ENCODE results near the gene PCBP3.
A peak's percentile ranks its signal among the peaks of the same experiment; 100 is the strongest.
"Not testable (repeated sequence)": the region's sequence is repeated elsewhere in the genome, so short reads cannot be mapped to it uniquely, and the experiment has no call there.

The PCBP3 gene

GRCh38 chr21:45643021-45643980 is at the start of gene PCBP3:
PCBP3 (plus strand) TSS chr21:45643725; CDS start chr21:45850086, 206,361 bp downstream.
- DNase-seq: peak; percentile 93 to 97

DNA sequence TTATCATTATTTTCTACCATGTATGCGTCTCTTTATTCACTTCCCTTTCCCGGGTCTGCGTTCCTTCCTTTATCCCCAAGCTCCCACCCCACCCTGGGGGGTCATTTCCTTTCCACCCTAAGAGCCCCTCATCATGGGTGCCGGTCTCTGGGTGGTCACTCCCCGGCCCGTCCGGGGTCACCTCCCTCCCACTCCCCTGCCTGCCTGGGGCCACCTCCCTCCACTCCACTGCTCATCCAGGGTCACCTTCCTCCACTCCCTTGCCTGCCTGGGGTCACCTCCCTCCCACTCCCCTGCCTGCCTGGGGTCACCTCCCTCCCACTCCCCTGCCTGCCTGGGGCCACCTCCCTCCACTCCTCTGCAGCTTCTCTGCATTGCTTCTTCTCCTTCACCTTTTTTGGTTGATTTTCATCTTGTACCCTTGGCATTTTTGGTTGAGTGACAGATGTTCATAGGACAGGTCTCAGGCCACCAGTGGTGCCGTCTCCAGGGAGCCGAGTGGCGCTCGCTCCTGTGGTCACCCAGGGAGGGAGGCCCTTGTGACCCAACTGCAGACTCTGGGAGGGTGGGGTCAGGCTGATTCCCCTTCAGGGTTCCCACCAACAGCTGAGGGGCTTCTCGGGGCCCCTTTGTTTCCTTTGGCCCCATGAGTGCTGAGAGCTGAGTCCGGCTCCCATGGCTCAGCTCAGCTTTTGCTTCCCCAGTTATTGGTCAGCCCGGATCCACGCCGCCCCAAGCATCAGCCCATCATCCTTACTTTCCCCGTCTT is 48.6 kb upstream of the PCBP3 start:
- DNase-seq: no peak

- no peak for DNase-seq
Measured at GRCh38 chr21:45595574-45596295, 47.8 kb upstream of the PCBP3 start.

GRCh38 chr21:45596704-45597318 is 46.7 kb upstream of the PCBP3 start:
- peak in 1 of 2 donors; percentile 33 for DNase-seq

GRCh38 chr21:45598109-45598508 is 45.4 kb upstream of the PCBP3 start:
- DNase-seq: no peak

DNA sequence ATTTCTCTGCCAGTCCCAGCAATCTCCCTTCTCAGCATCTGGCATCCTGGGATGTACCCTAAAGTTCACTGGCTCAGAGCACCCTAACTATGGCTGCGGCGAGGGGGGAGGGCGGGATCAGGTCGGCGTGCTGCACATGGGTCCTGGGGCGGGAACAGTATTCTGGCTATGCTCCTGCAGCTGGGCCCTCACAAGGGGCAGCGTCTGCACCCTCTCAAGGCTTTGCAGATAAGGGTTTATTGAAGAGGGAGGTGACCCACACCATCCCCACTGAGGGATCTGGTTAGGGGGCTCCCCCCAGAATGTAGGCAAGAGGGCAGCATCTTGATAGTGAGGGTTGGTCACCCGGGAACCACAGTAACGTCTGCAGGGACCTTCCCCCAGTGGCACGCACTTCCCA is 44.9 kb upstream of the PCBP3 start:
- no peak for DNase-seq

DNA sequence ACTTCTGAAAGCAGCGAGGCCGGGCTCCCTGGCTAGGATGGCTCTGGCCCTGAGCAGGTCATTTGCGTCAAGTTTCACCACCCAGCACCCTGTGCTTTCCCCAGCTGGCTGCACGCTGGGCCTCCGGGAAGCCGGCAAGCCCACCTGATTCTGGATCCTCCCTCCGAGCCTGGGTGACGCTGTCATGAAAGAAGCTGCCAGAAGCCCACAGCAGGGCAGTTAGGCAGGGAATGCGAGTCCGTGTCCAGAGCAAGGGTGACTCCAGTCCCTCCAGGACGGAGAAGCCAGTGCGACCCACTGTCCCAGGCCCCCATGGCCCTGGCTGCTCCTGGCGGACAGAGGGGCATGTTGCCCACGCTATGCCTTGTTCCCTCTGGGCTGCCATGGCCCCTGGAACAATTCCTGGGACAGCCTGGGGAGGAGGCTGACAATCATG is 44.4 kb upstream of the PCBP3 start:
- no peak for DNase-seq

DNA sequence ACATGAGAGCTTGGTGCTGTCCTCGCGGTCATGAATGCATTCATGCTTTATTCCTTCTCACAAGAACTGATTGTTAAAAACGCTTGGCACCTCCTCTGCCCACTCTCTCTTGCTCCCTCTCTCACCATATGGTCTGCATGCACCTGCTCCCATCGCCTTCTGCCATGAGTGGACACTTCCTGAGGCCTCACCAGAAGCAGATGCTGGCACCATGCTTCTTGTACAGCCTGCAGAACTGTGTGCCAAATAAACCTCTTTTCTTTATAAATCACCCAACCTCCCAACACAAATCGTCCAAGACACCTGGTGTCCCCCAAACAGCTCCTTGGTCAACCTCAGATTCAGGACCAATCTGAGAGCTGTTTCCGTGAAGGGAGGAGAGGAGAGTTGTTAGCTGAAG is 43.3 kb upstream of the PCBP3 start:
- DNase-seq: no peak

- no peak for DNase-seq
Measured at GRCh38 chr21:45601551-45601950, 42.0 kb upstream of the PCBP3 start.

- no peak for DNase-seq
Measured at GRCh38 chr21:45602106-45602505, 41.4 kb upstream of the PCBP3 start.

GRCh38 chr21:45603481-45603880 is 40.0 kb upstream of the PCBP3 start:
- DNase-seq: no peak

DNA sequence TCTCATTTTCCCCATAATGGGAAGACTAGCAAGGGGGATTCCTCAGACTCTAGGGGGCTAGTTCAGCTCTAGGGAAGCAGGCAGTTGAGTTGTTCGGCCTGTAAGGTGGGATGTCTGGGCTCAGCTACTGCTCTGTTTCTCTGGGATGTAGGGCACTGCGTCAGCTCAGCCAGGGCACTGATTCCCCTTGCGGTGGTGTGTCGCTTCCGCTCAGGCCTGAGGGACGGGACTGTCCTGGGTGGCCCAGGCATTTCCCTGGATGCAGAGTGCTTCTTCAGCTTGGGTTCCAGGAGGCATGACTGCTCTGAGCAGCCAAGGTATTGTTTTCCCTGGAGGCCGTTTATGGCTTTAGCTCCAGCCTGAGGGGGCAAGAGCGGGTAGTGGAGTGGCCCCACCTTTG is 38.8 kb upstream of the PCBP3 start:
- DNase-seq: not testable (repeated sequence)

GRCh38 chr21:45607021-45607908 is 36.3 kb upstream of the PCBP3 start:
- no peak for DNase-seq

DNA sequence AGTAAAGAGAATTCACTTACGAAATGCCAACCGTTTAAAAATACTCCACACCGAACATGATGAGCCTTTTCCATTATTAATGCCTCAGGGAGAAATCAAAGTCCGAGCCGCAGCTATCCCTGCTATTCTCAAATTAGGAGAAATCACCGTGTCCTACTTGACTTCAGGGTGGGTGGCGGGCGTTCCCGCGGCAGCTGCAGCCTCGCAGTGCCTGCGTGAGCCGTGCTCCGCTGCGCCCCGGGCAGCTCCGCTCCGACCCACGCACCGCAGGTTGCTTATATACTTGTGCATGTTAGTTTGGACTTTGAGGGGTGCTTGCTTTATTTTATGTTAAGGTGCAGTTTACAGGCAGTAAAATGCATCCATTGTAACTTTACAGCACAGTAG is 35.6 kb upstream of the PCBP3 start:
- DNase-seq: no peak

- DNase-seq: not testable (repeated sequence)
Measured at GRCh38 chr21:45608747-45609470, 34.6 kb upstream of the PCBP3 start.

- DNase-seq: not testable (repeated sequence)
Measured at GRCh38 chr21:45609616-45610015, 33.9 kb upstream of the PCBP3 start.

- no peak for DNase-seq
Measured at GRCh38 chr21:45611296-45611695, 32.2 kb upstream of the PCBP3 start.

DNA sequence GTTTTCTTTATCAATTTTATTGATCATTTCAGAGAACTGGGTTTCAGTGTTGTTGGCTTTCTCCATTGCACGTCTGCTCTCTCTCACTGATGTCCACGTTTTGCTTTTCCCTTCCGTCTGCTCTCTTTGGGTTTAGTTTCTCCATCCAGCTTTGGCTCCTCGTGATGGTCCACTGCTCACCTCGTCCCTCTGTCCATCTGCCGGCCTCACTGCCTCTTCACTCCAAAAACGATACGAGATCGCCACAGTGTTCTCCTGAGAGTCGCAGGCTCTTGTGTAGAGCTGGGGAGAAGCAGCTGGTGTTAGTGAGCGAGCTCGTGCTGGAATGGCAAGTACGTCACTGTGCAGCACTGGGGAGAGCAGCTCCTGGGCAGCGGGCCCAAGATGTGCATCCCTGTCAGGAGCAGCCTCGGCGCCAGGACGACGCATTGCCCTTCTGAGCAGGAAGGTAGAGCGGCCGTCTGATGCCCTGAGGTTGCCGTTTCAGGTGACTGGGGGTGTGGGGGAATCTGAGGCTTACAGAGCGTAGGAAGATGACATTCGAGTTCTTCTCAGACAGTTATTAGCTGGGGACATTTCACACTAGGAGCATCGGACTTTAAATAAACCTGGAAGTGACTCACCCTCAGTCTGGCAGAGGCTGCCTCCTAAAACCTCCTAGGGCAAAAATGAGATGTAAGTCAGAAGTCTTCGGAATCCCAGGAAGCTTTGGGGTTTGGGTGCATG is 31.4 kb upstream of the PCBP3 start:
- no peak for DNase-seq

GRCh38 chr21:45612665-45613019 is 30.9 kb upstream of the PCBP3 start:
- DNase-seq: not testable (repeated sequence)

DNA sequence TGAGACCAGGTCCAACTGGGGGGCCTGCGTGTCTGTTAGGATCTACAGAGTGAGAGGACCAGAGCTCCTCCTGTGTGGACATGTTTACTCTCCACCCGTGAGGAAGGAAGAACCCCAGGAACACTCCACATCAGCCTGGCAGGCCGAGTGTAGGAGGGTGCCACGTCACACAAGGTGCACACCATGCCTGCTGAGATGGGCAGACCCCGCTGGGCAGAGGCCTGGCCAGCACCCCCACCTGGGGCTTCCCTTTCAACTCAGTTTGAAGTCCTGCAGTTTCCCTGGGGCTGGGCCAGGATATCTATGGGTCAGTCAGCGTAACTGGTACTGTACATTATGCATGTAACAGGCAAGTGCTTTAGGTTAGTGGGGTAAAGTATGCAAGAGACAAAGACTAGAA is 30.1 kb upstream of the PCBP3 start:
- no peak for DNase-seq
